GF-D8 (cell line): ENCODE measurements around the gene DAPK1.

Source experiments
- DNase-seq: peaks from one replicate; lab custom pipeline; 2025; lab: John Stamatoyannopoulos, UW

Gene DAPK1

GRCh38 chr9:87516926-87517290, 19.2 kb downstream of the DAPK1 start:
- peak; percentile 64 for DNase-seq

- DNase-seq: peak; percentile 71
These were observed 20.1 kb downstream of the DAPK1 start for GRCh38 chr9:87517732-87518131.

GRCh38 chr9:87518702-87519335, 21.2 kb downstream of the DAPK1 start:
- peak; percentile 99 for DNase-seq

- DNase-seq: no peak
These were observed 21.8 kb downstream of the DAPK1 start for GRCh38 chr9:87519461-87519860.

GRCh38 chr9:87520172-87520683, 22.6 kb downstream of the DAPK1 start:
- no peak for DNase-seq

GRCh38 chr9:87521834-87522233, 24.2 kb downstream of the DAPK1 start:
- DNase-seq: no peak

GRCh38 chr9:87524061-87524460, 26.4 kb downstream of the DAPK1 start:
- DNase-seq: no peak

GRCh38 chr9:87525546-87526303, 28.1 kb downstream of the DAPK1 start:
- no peak for DNase-seq

- no peak for DNase-seq
These were observed 29.7 kb downstream of the DAPK1 start for GRCh38 chr9:87527211-87527916.

GRCh38 chr9:87528969-87529368, 31.3 kb downstream of the DAPK1 start:
- DNase-seq: no peak

- DNase-seq: peak; percentile 34
These were observed 32.0 kb downstream of the DAPK1 start for GRCh38 chr9:87529671-87530070.

GRCh38 chr9:87530716-87531115, 33.0 kb downstream of the DAPK1 start:
- DNase-seq: no peak

- no peak for DNase-seq
These were observed 34.0 kb downstream of the DAPK1 start for GRCh38 chr9:87531370-87532295.

- DNase-seq: no peak
These were observed 35.6 kb downstream of the DAPK1 start for GRCh38 chr9:87533271-87533670.

GRCh38 chr9:87534036-87534435, 36.4 kb downstream of the DAPK1 start:
- no peak for DNase-seq

GRCh38 chr9:87534957-87535356, 37.3 kb downstream of the DAPK1 start:
- no peak for DNase-seq

- peak; percentile 32 for DNase-seq
These were observed 38.3 kb downstream of the DAPK1 start for GRCh38 chr9:87535817-87536539.

- DNase-seq: no peak
These were observed 40.0 kb downstream of the DAPK1 start for GRCh38 chr9:87537625-87538024.

GRCh38 chr9:87540444-87541105, 42.9 kb downstream of the DAPK1 start:
- no peak for DNase-seq

- DNase-seq: no peak
These were observed 44.0 kb downstream of the DAPK1 start for GRCh38 chr9:87541663-87542062.

GRCh38 chr9:87542141-87542540, 44.5 kb downstream of the DAPK1 start:
- no peak for DNase-seq
